Neural progenitor cell (in vitro differentiated cells): ENCODE measurements around the gene NPTXR.

ENCODE experiments used
- CTCF ChIP-seq: fragments of 200-600 bp; sonication (generic); IDR thresholded peaks from 2 replicates; pipeline ENCODE4 v1.5.1; 2017; ENCODE audit warnings: antibody characterized with exemption, mild to moderate bottlenecking
- EZH2 ChIP-seq: fragments of 200-600 bp; sonication (generic); IDR thresholded peaks from 2 replicates; pipeline ENCODE4 v1.6.1; 2017; ENCODE audit warnings: antibody characterized with exemption, mild to moderate bottlenecking, moderate library complexity
- EZH2phosphoT487 ChIP-seq: fragments of 200-600 bp; sonication (generic); IDR thresholded peaks from 2 replicates; pipeline ENCODE4 v1.6.1; 2017; ENCODE audit warnings: antibody characterized with exemption

GRCh38 chr22:38799265-38800002, 44.4 kb downstream of the NPTXR start:
- TF ChIP-seq CTCF = no peak
- TF ChIP-seq EZH2 = no peak
- no peak for TF ChIP-seq EZH2phosphoT487
